ENCODE results near the gene SH2D6.
"Not testable (repeated sequence)": the region's sequence is repeated elsewhere in the genome, so short reads cannot be mapped to it uniquely, and the experiment has no call there.

SH2D6 gene

GRCh38 chr2:85418132-85419008 is at the start of gene SH2D6:
SH2D6 (plus strand) TSS chr2:85418714; CDS start chr2:85429466, 10,752 bp downstream.
- Mint-ChIP-seq H3K36me3 (ENCODE audit: low read depth) (no peaks in the 10 kb centered on the region), H3K4me3 (peak within 1 kb of the TSS; percentile 89), H3K4me1 (ENCODE audit: low read depth) (peaks cover 34% of the 10 kb centered on the region), H3K9me3 (no peaks in the 10 kb centered on the region), H3K27ac (peak within 1 kb of the TSS; percentile 99), H3K27me3 (no peaks in the 10 kb centered on the region)
- DNase-seq = peak; percentile 92

- no peak overlapping the region for H3K27ac Mint-ChIP-seq
- H3K4me1 Mint-ChIP-seq (ENCODE audit: low read depth) = no peaks in the 10 kb centered on the region
- DNase-seq = no peak
- no peaks in the 10 kb centered on the region for H3K27me3 Mint-ChIP-seq
- no peak overlapping the region for H3K4me3 Mint-ChIP-seq
- H3K36me3 Mint-ChIP-seq (ENCODE audit: low read depth) = peaks cover 21% of the 10 kb centered on the region
- no peaks in the 10 kb centered on the region for H3K9me3 Mint-ChIP-seq
Observed at GRCh38 chr2:85368921-85369320, 49.6 kb upstream of the SH2D6 start.

- Mint-ChIP-seq H3K36me3 (ENCODE audit: low read depth) (peaks cover 23% of the 10 kb centered on the region), H3K4me1 (ENCODE audit: low read depth) (no peaks in the 10 kb centered on the region), H3K9me3 (no peaks in the 10 kb centered on the region), H3K4me3 (no peak overlapping the region), H3K27me3 (no peaks in the 10 kb centered on the region), H3K27ac (no peak overlapping the region)
- DNase-seq = no peak
Observed at GRCh38 chr2:85369500-85369899, 49.0 kb upstream of the SH2D6 start.

- no peak for DNase-seq
- no peak overlapping the region for H3K27ac Mint-ChIP-seq
- H3K27me3 Mint-ChIP-seq = no peaks in the 10 kb centered on the region
- no peak overlapping the region for H3K4me3 Mint-ChIP-seq
- H3K4me1 Mint-ChIP-seq (ENCODE audit: low read depth) = no peaks in the 10 kb centered on the region
- H3K9me3 Mint-ChIP-seq = no peaks in the 10 kb centered on the region
- H3K36me3 Mint-ChIP-seq (ENCODE audit: low read depth) = peaks cover 29% of the 10 kb centered on the region
Observed at GRCh38 chr2:85371045-85371444, 47.5 kb upstream of the SH2D6 start.

- Mint-ChIP-seq H3K4me1 (ENCODE audit: low read depth) (no peaks in the 10 kb centered on the region), H3K4me3 (no peak overlapping the region), H3K27me3 (no peaks in the 10 kb centered on the region), H3K9me3 (peaks cover 6% of the 10 kb centered on the region), H3K27ac (no peak overlapping the region), H3K36me3 (ENCODE audit: low read depth) (peaks cover 66% of the 10 kb centered on the region)
- no peak for DNase-seq
Observed at GRCh38 chr2:85376291-85377065, 42.0 kb upstream of the SH2D6 start.

DNA sequence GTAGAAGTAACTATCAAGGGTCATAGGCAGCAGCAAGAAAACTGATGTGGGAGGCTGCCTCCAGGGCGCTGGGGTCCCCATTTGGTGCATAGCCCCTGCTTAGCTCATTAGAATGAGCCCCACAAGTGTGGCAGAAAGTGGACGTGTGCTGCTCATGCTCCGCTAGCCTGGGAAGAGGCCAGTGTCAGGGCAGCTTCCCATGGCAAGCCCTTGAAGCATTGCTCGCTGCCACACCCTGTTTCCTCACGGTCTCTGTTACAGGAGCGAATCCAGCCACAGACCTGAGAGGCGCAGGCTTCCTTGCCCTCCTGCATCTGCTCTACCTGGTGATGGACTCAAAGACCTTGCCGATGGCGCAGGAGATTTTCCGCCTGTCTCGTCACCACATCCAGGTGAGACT is 41.4 kb upstream of the SH2D6 start:
- H3K9me3 Mint-ChIP-seq = peaks cover 6% of the 10 kb centered on the region
- H3K27me3 Mint-ChIP-seq = no peaks in the 10 kb centered on the region
- H3K4me3 Mint-ChIP-seq = no peak overlapping the region
- DNase-seq = no peak
- H3K4me1 Mint-ChIP-seq (ENCODE audit: low read depth) = no peaks in the 10 kb centered on the region
- peaks cover 67% of the 10 kb centered on the region for H3K36me3 Mint-ChIP-seq (ENCODE audit: low read depth)
- no peak overlapping the region for H3K27ac Mint-ChIP-seq

- Mint-ChIP-seq H3K36me3 (ENCODE audit: low read depth) (peaks cover 66% of the 10 kb centered on the region), H3K9me3 (peaks cover 6% of the 10 kb centered on the region), H3K4me1 (ENCODE audit: low read depth) (no peaks in the 10 kb centered on the region), H3K27ac (no peak overlapping the region), H3K4me3 (no peak overlapping the region), H3K27me3 (no peaks in the 10 kb centered on the region)
- no peak for DNase-seq
Observed at GRCh38 chr2:85378257-85378656, 40.3 kb upstream of the SH2D6 start.

DNA sequence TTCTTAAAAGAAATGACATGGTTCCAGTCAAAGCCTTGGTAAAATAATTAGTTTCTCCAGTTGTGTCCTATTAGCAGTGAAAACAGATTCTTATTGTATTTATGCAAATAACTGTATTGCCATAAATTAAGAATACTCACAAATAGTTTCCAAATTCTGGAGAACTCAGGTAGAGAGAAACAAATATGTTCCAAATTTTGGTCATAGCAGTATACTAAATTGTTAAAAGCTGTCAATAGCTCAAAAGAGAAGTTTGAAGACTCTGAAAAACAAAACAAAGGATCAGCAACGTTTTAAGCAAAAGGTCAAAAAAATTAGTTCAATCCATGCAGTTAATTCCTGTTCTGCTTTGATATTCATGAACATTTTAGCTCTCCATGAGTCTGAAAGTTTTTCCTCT is 38.5 kb upstream of the SH2D6 start:
- Mint-ChIP-seq H3K27me3 (no peaks in the 10 kb centered on the region), H3K27ac (no peak overlapping the region), H3K4me3 (no peak overlapping the region), H3K9me3 (peaks cover 6% of the 10 kb centered on the region), H3K36me3 (ENCODE audit: low read depth) (peaks cover 64% of the 10 kb centered on the region), H3K4me1 (ENCODE audit: low read depth) (no peaks in the 10 kb centered on the region)
- DNase-seq = no peak

DNA sequence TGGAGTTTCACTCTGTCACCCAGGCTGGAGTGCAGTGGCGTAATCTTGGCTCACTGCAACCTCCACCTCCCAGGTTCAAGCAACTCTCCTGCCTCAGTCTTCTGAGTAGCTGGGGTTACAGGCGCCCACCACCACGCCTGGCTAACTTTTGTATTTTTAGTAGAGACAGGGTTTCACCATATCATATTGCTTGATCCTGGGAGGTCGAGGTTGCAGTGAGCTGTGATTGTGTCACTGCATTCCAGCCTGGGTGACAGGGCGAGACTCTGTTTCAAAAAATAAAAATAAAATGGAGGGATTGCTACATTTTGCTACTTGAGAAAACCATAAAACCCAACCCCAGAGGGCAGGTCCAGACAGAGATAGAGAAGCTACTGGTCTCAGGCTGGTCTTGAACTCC is 35.4 kb upstream of the SH2D6 start:
- H3K4me3 Mint-ChIP-seq, H3K27ac Mint-ChIP-seq: not testable (repeated sequence)
- peaks cover 62% of the 10 kb centered on the region for H3K36me3 Mint-ChIP-seq (ENCODE audit: low read depth)

GRCh38 chr2:85383850-85384249 is 34.7 kb upstream of the SH2D6 start:
- Mint-ChIP-seq H3K4me1 (ENCODE audit: low read depth) (no peaks in the 10 kb centered on the region), H3K36me3 (ENCODE audit: low read depth) (peaks cover 62% of the 10 kb centered on the region), H3K27ac (no peak overlapping the region), H3K9me3 (peaks cover 6% of the 10 kb centered on the region), H3K27me3 (no peaks in the 10 kb centered on the region), H3K4me3 (no peak overlapping the region)
- DNase-seq = no peak

More for the DNA sequence above, 35.4 kb upstream of the SH2D6 start:
- not testable (repeated sequence) for H3K9me3 Mint-ChIP-seq; H3K4me1 Mint-ChIP-seq (ENCODE audit: low read depth); DNase-seq; H3K27me3 Mint-ChIP-seq

DNA sequence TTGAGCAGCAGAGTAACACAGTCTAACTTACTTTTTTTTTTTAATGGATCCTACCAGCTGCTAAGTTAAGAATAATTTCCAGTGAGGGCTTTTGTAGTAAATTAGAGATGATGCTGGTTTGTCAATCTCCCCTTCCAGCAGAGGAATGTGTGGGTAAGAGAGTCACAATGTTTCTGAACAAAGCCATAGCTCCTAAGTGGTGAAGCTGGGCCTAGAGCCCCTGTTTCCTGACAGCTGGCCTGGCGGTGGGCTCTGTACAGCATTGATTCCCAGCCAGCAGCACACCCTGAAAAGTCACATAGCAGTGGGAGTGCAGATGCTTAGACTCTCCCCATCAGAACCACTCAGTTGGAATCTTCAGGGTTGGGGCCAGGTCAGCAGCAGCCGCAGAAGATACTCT is 32.8 kb upstream of the SH2D6 start:
- no peaks in the 10 kb centered on the region for H3K27me3 Mint-ChIP-seq
- no peak overlapping the region for H3K4me3 Mint-ChIP-seq
- peaks cover 60% of the 10 kb centered on the region for H3K36me3 Mint-ChIP-seq (ENCODE audit: low read depth)
- DNase-seq = no peak
- H3K4me1 Mint-ChIP-seq (ENCODE audit: low read depth) = no peaks in the 10 kb centered on the region
- H3K27ac Mint-ChIP-seq = no peak overlapping the region
- H3K9me3 Mint-ChIP-seq = no peaks in the 10 kb centered on the region

DNA sequence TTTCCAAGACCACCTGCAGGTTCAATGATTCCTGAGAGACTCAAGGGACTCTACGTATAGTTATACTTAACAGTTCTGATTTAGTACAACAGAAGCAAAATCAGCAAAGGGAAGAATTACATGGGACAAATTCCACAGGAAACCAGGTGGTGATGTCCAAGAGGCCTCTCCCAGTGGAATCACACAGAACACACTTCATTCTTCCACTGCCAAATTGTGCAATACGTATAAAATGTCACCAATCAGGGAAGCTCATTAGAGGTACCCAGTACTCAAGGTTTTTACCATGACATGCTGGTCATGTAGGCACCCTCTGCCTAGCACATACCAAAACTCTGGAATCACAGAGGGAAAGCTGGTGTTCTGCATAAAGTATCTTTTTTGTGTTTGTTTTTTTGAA is 30.8 kb upstream of the SH2D6 start:
- Mint-ChIP-seq H3K36me3 (ENCODE audit: low read depth) (peaks cover 52% of the 10 kb centered on the region), H3K27me3 (no peaks in the 10 kb centered on the region), H3K4me3 (no peak overlapping the region), H3K9me3 (no peaks in the 10 kb centered on the region), H3K27ac (no peak overlapping the region), H3K4me1 (ENCODE audit: low read depth) (peaks cover 12% of the 10 kb centered on the region)
- DNase-seq = no peak

DNA sequence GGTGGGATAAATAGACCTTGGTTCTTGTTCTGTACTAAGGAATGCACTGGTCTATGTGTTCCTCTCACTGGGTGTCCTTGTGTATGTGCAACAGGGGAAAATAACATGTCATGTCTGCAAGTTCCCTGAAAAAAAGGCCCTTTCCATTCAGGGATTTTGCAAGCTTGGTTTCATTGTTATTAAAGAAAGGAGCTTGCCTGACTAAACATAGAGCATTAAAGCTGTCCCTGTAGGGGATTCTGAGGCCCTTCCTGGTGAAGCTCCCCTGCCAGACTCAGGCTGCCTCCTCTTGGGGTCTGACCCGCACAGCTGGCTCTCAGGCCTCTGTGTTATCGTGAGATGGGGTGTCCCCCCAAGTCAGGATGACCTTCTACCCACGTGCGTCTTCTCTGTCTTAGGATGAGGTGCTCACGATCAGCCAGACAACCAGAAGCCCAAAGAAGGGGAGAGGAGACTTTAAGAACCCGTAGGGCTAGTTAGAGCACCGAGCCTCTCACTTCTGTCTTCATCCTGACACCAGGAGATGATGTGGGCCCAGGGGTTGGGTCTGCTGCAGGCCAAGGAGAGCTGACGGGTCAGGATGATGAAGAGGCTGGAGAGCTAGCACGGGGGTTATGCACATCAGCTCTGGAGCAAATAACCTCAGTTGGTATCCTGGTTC is 29.5 kb upstream of the SH2D6 start:
- Mint-ChIP-seq H3K27me3 (no peaks in the 10 kb centered on the region), H3K36me3 (ENCODE audit: low read depth) (peaks cover 52% of the 10 kb centered on the region), H3K4me3 (no peak overlapping the region), H3K4me1 (ENCODE audit: low read depth) (peaks cover 13% of the 10 kb centered on the region), H3K27ac (peak overlapping the region; percentile 7), H3K9me3 (no peaks in the 10 kb centered on the region)
- no peak for DNase-seq

- DNase-seq = peak; percentile 84
- peak overlapping the region; percentile 15 for H3K27ac Mint-ChIP-seq
- peaks cover 35% of the 10 kb centered on the region for H3K36me3 Mint-ChIP-seq (ENCODE audit: low read depth)
- H3K4me3 Mint-ChIP-seq = no peak overlapping the region
- no peaks in the 10 kb centered on the region for H3K9me3 Mint-ChIP-seq
- peaks cover 13% of the 10 kb centered on the region for H3K4me1 Mint-ChIP-seq (ENCODE audit: low read depth)
- no peaks in the 10 kb centered on the region for H3K27me3 Mint-ChIP-seq
Observed at GRCh38 chr2:85390941-85391669, 27.4 kb upstream of the SH2D6 start.

Measured in activated T-cell treated with anti-CD3 and anti-CD28 coated beads, Interleukin-2, amount 50 U/mL, for 24 hours (primary cell).